K562 (cell line): ENCODE measurements around the gene BAIAP3. TPM values are rescaled to one million over a fixed set of nuclear protein-coding genes. Genes with fewer than 3 reads are reported as not detected.

Experiments
- CTCF ChIP-seq, 3 experiments: IDR thresholded peaks in 2 of 3; conservative IDR thresholded peaks in 1 of 3; 2 replicates each; pipeline ENCODE4 v1.5.1; 2011 to 2012; ENCODE audit warnings: low read length in 3 of 3, mild to moderate bottlenecking in 3 of 3, control low read depth in 2 of 3, improper control_type of control experiment in 1 of 3, inconsistent platforms in 1 of 3, low read depth in 1 of 3, mixed read lengths in 1 of 3, moderate library complexity in 1 of 3; ENCODE audit not compliant: insufficient read depth in 2 of 3
- ESRRA ChIP-seq: fragments of 450-650 bp; IDR thresholded peaks from 2 replicates; pipeline ENCODE4 v1.6.1; 2014; ENCODE audit warnings: low read depth, mild to moderate bottlenecking, moderate library complexity, borderline replicate concordance
- FOXA1 ChIP-seq: fragments of 450-650 bp; IDR thresholded peaks from 2 replicates; pipeline ENCODE4 v1.6.1; 2016; ENCODE audit warnings: mild to moderate bottlenecking, borderline replicate concordance
- FOXK1 ChIP-seq: sonication (generic); formaldehyde crosslinking; IDR thresholded peaks from 2 replicates; pipeline ENCODE4 v1.8.0; 2022; ENCODE audit warnings: missing genetic modification reagents, mild to moderate bottlenecking, borderline replicate concordance
- HINFP ChIP-seq: fragments of 450-650 bp; conservative IDR thresholded peaks from 2 replicates; pipeline ENCODE4 v1.6.1; 2016; ENCODE audit warnings: missing genetic modification characterization, low read depth, mild to moderate bottlenecking, control low read depth, missing compliant biosample characterization
- MAX ChIP-seq: sonication (generic); formaldehyde crosslinking; IDR thresholded peaks from 2 replicates; pipeline ENCODE4 v1.9.0; 2022; ENCODE audit warnings: mild to moderate bottlenecking, missing genetic modification reagents
- NR2C2 ChIP-seq, 2 experiments: fragments of 200-800 bp in 1 of 2; sonication (Bioruptor generic) in 1 of 2; sonication (generic) in 1 of 2; formaldehyde crosslinking in 1 of 2; IDR thresholded peaks; 2 replicates each; pipeline versions ENCODE4 v1.6.1 to v1.8.0; 2016 to 2022; ENCODE audit warnings: mild to moderate bottlenecking in 1 of 2, missing compliant biosample characterization in 1 of 2, missing genetic modification characterization in 1 of 2, missing genetic modification reagents in 1 of 2
- POLR2AphosphoS5 ChIP-seq: IDR thresholded peaks from 2 replicates; pipeline ENCODE4 v1.6.1; 2011; ENCODE audit warnings: mild to moderate bottlenecking, low read depth, low read length, moderate library complexity; ENCODE audit not compliant: control insufficient read depth, insufficient read depth
- PRMT5 ChIP-seq: sonication (generic); formaldehyde crosslinking; IDR thresholded peaks from 2 replicates; pipeline ENCODE4 v1.5.0; 2020; ENCODE audit warnings: missing genetic modification reagents
- SIN3A ChIP-seq, 2 experiments: fragments of 150-350 bp in 1 of 2; IDR thresholded peaks; 2 replicates each; pipeline ENCODE4 v1.6.1; 2011 to 2016; ENCODE audit warnings: borderline replicate concordance in 2 of 2, low read depth in 2 of 2, low read length in 2 of 2, mild to moderate bottlenecking in 2 of 2, moderate library complexity in 2 of 2; ENCODE audit not compliant: control insufficient read depth in 1 of 2
- SREBF2 ChIP-seq: sonication (generic); formaldehyde crosslinking; IDR thresholded peaks from 2 replicates; pipeline ENCODE4 v1.4.0; 2020; ENCODE audit warnings: mild to moderate bottlenecking, missing genetic modification reagents
- SUPT5H ChIP-seq: fragments of 450-650 bp; IDR thresholded peaks from 2 replicates; pipeline ENCODE4 v1.6.1; 2016
- XRCC3 ChIP-seq: fragments of 450-650 bp; IDR thresholded peaks from 2 replicates; pipeline ENCODE4 v1.6.1; 2017; ENCODE audit warnings: mild to moderate bottlenecking, moderate library complexity
- ZBTB5 ChIP-seq: fragments of 450-650 bp; IDR thresholded peaks from 2 replicates; pipeline ENCODE4 v1.6.1; 2017; ENCODE audit warnings: antibody characterized with exemption
- ZBTB9 ChIP-seq: fragments of 450-650 bp; formaldehyde crosslinking; IDR thresholded peaks from 2 replicates; pipeline ENCODE4 v1.4.0; 2020; ENCODE audit warnings: mild to moderate bottlenecking, moderate library complexity
- ZNF140 ChIP-seq: fragments of 250-450 bp; sonication (Bioruptor Pico); IDR thresholded peaks from 2 replicates; pipeline ENCODE4 v1.8.0; 2021; ENCODE audit warnings: moderate library complexity, mild to moderate bottlenecking, inconsistent platforms
- ZNF586 ChIP-seq: fragments of 450-650 bp; formaldehyde crosslinking; conservative IDR thresholded peaks from 2 replicates; pipeline ENCODE4 v1.4.0; 2020; ENCODE audit warnings: mild to moderate bottlenecking, moderate library complexity
- ZNF77 ChIP-seq: fragments of 250-450 bp; sonication (Bioruptor Pico); IDR thresholded peaks from 2 replicates; pipeline ENCODE4 v1.5.0; 2020
- ZNF785 ChIP-seq: fragments of 250-450 bp; sonication (Bioruptor Pico); IDR thresholded peaks from 2 replicates; pipeline ENCODE4 v1.4.0; 2020; ENCODE audit warnings: mild to moderate bottlenecking
- ZSCAN32 ChIP-seq: fragments of 450-650 bp; formaldehyde crosslinking; IDR thresholded peaks from 2 replicates; pipeline ENCODE4 v1.4.0; 2020; ENCODE audit warnings: mild to moderate bottlenecking, moderate library complexity
- polyA plus RNA-seq, 8 experiments: library from polyadenylated mRNA; depleted of rRNA in 4 of 8; stranded (reverse) in 5 of 8; unstranded in 3 of 8; fragments of >200 nt; fragmentation: Nextera tagmentation in 2 of 8; fragmentation: Illumina TruSeq in 1 of 8; extraction: Ambion mirVana in 2 of 8; extraction: Trizol in 1 of 8; gene quantifications; 2 replicates each; pipeline versions ENCODE4 v1.2.1 to v1.2.3, GENCODE V29; 2011 to 2014; ENCODE audit warnings: inconsistent platforms in 1 of 8, missing spikeins in 1 of 8
- total RNA-seq, 7 experiments: library from RNA; depleted of rRNA in 6 of 7; stranded (reverse); fragments of >200 nt in 6 of 7; fragmentation: Illumina TruSeq in 2 of 7; extraction: Trizol in 2 of 7; gene quantifications; 2 replicates each; pipeline versions ENCODE4 v1.2.1 to v1.2.3, GENCODE V29; 2011 to 2021; ENCODE audit warnings: low replicate concordance in 1 of 7

BAIAP3 gene
- total and polyA plus RNA-seq, 9 of the 15 experiments (the other 6 are each of a cell fraction or from before 2014, with no cell fraction given) = 0.03 to 4.5 (median 0.57) TPM; not detected in 1

GRCh38 chr16:1379304-1380076, 46.0 kb downstream of the BAIAP3 start (continued):
- TF ChIP-seq ZBTB5 (peak; percentile 96), SREBF2 (CRISPR knock-in tag) (no peak), XRCC3 (no peak), ZNF140 (CRISPR knock-in tag) (no peak), ZNF586 (CRISPR knock-in tag) (no peak), SIN3A (IDR thresholded peaks at IDR 0.05; ENCODE audit: borderline replicate concordance in 2 of 2, control insufficient read depth in 1 of 2, low read depth in 2 of 2, low read length in 2 of 2) (peak in 1 of 2 experiments; percentile 47; a peak in 1 of 4 replicates), MAX (CRISPR knock-in tag) (0 out of 2 replicates have a peak, but pooled peaks have one; percentile 31), ZBTB9 (CRISPR knock-in tag) (no peak), ZSCAN32 (no peak), CTCF (IDR thresholded peaks at IDR 0.05 in 2 of 3, conservative IDR thresholded peaks at IDR 0.05 in 1 of 3; ENCODE audit: insufficient read depth in 2 of 3, low read depth in 1 of 3, low read length in 3 of 3) (peak in 2 of 3 experiments; percentile 7 to 12; a peak in 2 of 6 replicates), NR2C2 (CRISPR knock-in tag; IDR thresholded peaks at IDR 0.05) (peak; percentile 9; the same call in 1 of the 2 replicates), NR2C2 (tag; IDR thresholded peaks at IDR 0.05) (peak; percentile 74), HINFP (tag) (peak; percentile 95), FOXA1 (no peak), PRMT5 (no peak), POLR2AphosphoS5 (peak; percentile 59; the same call in 1 of the 2 replicates), ZNF77 (CRISPR knock-in tag) (no peak), ESRRA (no peak; the same call in 1 of the 2 replicates), SUPT5H (peak; percentile 79), ZNF785 (no peak), FOXK1 (CRISPR knock-in tag) (peak; percentile 66; the same call in 1 of the 2 replicates)
